Endothelial cell of umbilical vein (primary cell): ENCODE data around the gene SORCS2. TPM values are rescaled to one million over a fixed set of nuclear protein-coding genes. Genes with fewer than 3 reads are reported as not detected.

Experiments used
- BruUV-seq: library from RNA; stranded (reverse); fragments of 400-500 nt; replicated peaks from 2 replicates; lab custom pipeline; 2021; lab: Mats Ljungman, UMichigan
- CTCF ChIA-PET: fragments of 300-600, 350-600 bp; sonication (Branson Sonifier 250); formaldehyde crosslinking; loops from one replicate; lab custom pipeline; 2021; ENCODE audit warnings: antibody characterized with exemption, inconsistent platforms; lab: Charles Lee
- POLR2A ChIA-PET: fragments of 300-600, 350-600 bp; sonication (Branson Sonifier 250); formaldehyde crosslinking; loops from one replicate; lab custom pipeline; 2021; ENCODE audit warnings: antibody characterized with exemption, inconsistent platforms; lab: Charles Lee
- DNase-seq: peaks from one replicate; pipeline ENCODE4 v3.0.0-alpha.2; 2011; ENCODE audit warnings: low read depth, low spot score
- FAIRE-seq: peaks from 2 replicates; lab custom pipeline; 2011; peaks lifted over from hg19 to GRCh38; lab: Jason Lieb, UNC
- H2AFZ ChIP-seq: 2 replicates; pipeline ENCODE4 v1.6.0; 2012; ENCODE audit warnings: low read depth, low read length, control low read depth, inconsistent platforms
- H3K27ac ChIP-seq: 2 replicates; pipeline ENCODE4 v1.5.1; 2011; ENCODE audit warnings: low read depth, mild to moderate bottlenecking, control low read depth, low read length, moderate library complexity; ENCODE audit not compliant: insufficient read depth
- H3K27me3 ChIP-seq, 2 experiments: 2 replicates each; pipeline versions ENCODE4 v1.6.0 to v1.6.1; 2011; ENCODE audit warnings: low read length in 2 of 2, mixed read lengths in 1 of 2; ENCODE audit not compliant: control insufficient read depth in 2 of 2, insufficient read depth in 2 of 2
- H3K36me3 ChIP-seq, 2 experiments: 2 replicates in 1 of 2; 3 replicates in 1 of 2; pipeline ENCODE4 v1.5.1; 2011; ENCODE audit warnings: low read length in 2 of 2, mild to moderate bottlenecking in 1 of 2, moderate library complexity in 1 of 2; ENCODE audit not compliant: control insufficient read depth in 2 of 2, insufficient read depth in 2 of 2; ENCODE audit errors: extremely low read depth in 1 of 2
- H3K4me1 ChIP-seq: 3 replicates; pipeline ENCODE4 v1.5.1; 2011; ENCODE audit warnings: mild to moderate bottlenecking, low read length; ENCODE audit not compliant: control insufficient read depth, insufficient read depth; ENCODE audit errors: extremely low read depth
- H3K4me2 ChIP-seq: 2 replicates; pipeline ENCODE4 v1.6.1; 2011; ENCODE audit warnings: low read length, control low read depth, mixed read lengths; ENCODE audit not compliant: insufficient read depth
- H3K4me3 ChIP-seq, 3 experiments: fragments of 200-600 bp in 1 of 3; sonication (generic), shearing (Covaris generic) in 1 of 3; replicated peaks in 1 of 3; 2 replicates each; pipeline ENCODE4 v1.5.1; 2011 to 2016; ENCODE audit warnings: control low read depth in 3 of 3, low read length in 3 of 3, mild to moderate bottlenecking in 2 of 3, inconsistent platforms in 1 of 3, low read depth in 1 of 3, moderate library complexity in 1 of 3; ENCODE audit not compliant: insufficient read depth in 1 of 3
- H3K79me2 ChIP-seq: 2 replicates; pipeline ENCODE4 v1.6.0; 2012; ENCODE audit warnings: low read length, inconsistent platforms; ENCODE audit not compliant: control insufficient read depth, insufficient read depth
- H3K9ac ChIP-seq: replicated peaks from 2 replicates; pipeline ENCODE3; 2011; ENCODE audit warnings: low read length, control low read depth; ENCODE audit not compliant: insufficient read depth; ENCODE audit errors: extremely low read depth
- H3K9me1 ChIP-seq: replicated peaks from 3 replicates; pipeline ENCODE4 v1.6.0; 2011; ENCODE audit warnings: mild to moderate bottlenecking, low read length; ENCODE audit not compliant: control insufficient read depth, insufficient read depth; ENCODE audit errors: extremely low read depth
- H3K9me3 ChIP-seq: replicated peaks from 2 replicates; pipeline ENCODE4 v1.5.1; 2012; ENCODE audit warnings: low read length, inconsistent platforms; ENCODE audit not compliant: control insufficient read depth, insufficient read depth
- H4K20me1 ChIP-seq: replicated peaks from 2 replicates; pipeline ENCODE3; 2011; ENCODE audit warnings: mild to moderate bottlenecking, low read length; ENCODE audit not compliant: control insufficient read depth, insufficient read depth; ENCODE audit errors: extremely low read depth
- EZH2 ChIP-seq: IDR thresholded peaks from 2 replicates; pipeline ENCODE4 v1.6.1; 2012; ENCODE audit warnings: borderline replicate concordance, low read depth, mild to moderate bottlenecking, moderate library complexity, low read length, inconsistent platforms; ENCODE audit not compliant: severe bottlenecking
- FOS ChIP-seq: IDR thresholded peaks from 2 replicates; pipeline ENCODE4 v1.6.1; 2011; ENCODE audit warnings: mild to moderate bottlenecking, low read length, moderate library complexity, borderline replicate concordance; ENCODE audit not compliant: insufficient read depth
- GATA2 ChIP-seq: IDR thresholded peaks from 2 replicates; pipeline ENCODE4 v1.7.0; 2011; ENCODE audit warnings: low read depth, mild to moderate bottlenecking, moderate library complexity, mixed read lengths, low read length; ENCODE audit not compliant: insufficient read length, insufficient read depth
- JUN ChIP-seq: IDR thresholded peaks from 2 replicates; pipeline ENCODE4 v1.6.1; 2011; ENCODE audit warnings: borderline replicate concordance, low read depth; ENCODE audit not compliant: insufficient read length, insufficient read depth
- MAX ChIP-seq: IDR thresholded peaks from 2 replicates; pipeline ENCODE4 v1.6.1; 2011; ENCODE audit not compliant: insufficient read depth, insufficient read length
- MYC ChIP-seq: IDR thresholded peaks from one replicate; pipeline ENCODE4 v1.6.1; 2011; ENCODE audit warnings: mild to moderate bottlenecking, low read depth, low read length
- POLR2A ChIP-seq: IDR thresholded peaks from 2 replicates; pipeline ENCODE4 v1.6.1; 2012; ENCODE audit warnings: low read depth, mild to moderate bottlenecking, control low read depth, low read length
- POLR2AphosphoS5 ChIP-seq: IDR thresholded peaks from 2 replicates; pipeline ENCODE4 v1.6.1; 2012; ENCODE audit warnings: low read depth, mild to moderate bottlenecking, control low read depth, low read length, moderate library complexity; ENCODE audit not compliant: insufficient read depth
- dilution Hi-C: fragments of 300-500 bp; cut with MboI; formaldehyde crosslinking; loops from one replicate; pipeline ENCODE4 v1.15.0; 2019; ENCODE audit warnings: low sequenced_read_pairs; ENCODE audit not compliant: extremely low pct_ligation_motif_present
- intact Hi-C: fragments of 100-400 bp; cut with micrococcal nuclease; formaldehyde crosslinking; loops from one replicate; pipeline ENCODE4 v1.10.0; 2022
- polyA plus RNA-seq, 4 experiments: library from polyadenylated mRNA; depleted of rRNA in 3 of 4; stranded (reverse) in 3 of 4; unstranded in 1 of 4; fragments of >200 nt; gene quantifications; 2 replicates each; pipeline versions ENCODE4 v1.2.1 to v1.2.3, GENCODE V29; 2011 to 2012; ENCODE audit warnings: missing spikeins in 1 of 4
- total RNA-seq: library from RNA; stranded (reverse); gene quantifications from 2 replicates; pipeline ENCODE4 v1.2.3, GENCODE V29; 2021
- TF ChIP-seq, protein P1 (sequence below), 2 donors: IDR thresholded peaks; 1 replicate in 1 of 2; 2 replicates in 1 of 2; pipeline ENCODE4 v1.5.1; 2011; ENCODE audit warnings: low read length in 2 of 2, mild to moderate bottlenecking in 2 of 2, moderate library complexity in 2 of 2, control low read depth in 1 of 2, inconsistent platforms in 1 of 2, low read depth in 1 of 2; ENCODE audit not compliant: insufficient read depth in 1 of 2; ENCODE audit errors: extremely low read depth in 1 of 2

SORCS2 gene
- total and polyA plus RNA-seq, 2 donors (not counting 3 experiments of a cell fraction or from before 2014, with no cell fraction given), result not detected

DNA sequence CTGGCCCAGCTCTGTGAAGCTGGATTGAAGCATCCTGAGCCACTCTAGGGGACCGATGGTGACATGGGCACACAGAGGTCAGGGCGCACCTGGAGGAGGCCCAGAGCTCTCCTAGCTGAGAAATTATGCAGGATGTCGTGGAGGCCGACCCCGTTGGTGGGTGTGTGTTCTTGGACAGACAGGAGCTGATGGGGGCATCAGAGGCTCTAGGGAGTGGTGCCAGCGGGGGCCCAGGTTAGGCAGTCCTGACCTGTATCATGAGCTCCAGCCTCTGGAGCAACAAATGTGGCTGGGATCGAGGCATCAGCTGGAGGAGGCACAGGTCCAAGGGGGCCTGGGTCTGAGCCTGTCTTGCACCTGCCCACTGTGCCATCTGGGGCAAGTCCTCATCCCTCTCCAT, 367.0 kb downstream of the SORCS2 start:
- CTCF ChIA-PET, result no interaction called here

More for the DNA sequence above, 367.0 kb downstream of the SORCS2 start:
- dilution Hi-C loops (no loop called here), intact Hi-C loops (no loop called here)
- no peaks in the 10 kb centered on the region for H3K27me3 ChIP-seq
- DNase-seq, result no peak
- H3K4me1 ChIP-seq, result no peaks in the 10 kb centered on the region
- H3K79me2 ChIP-seq, result no peaks in the 10 kb centered on the region
- H3K4me2 ChIP-seq, result no peak overlapping the region
- H3K9ac ChIP-seq, result no peak overlapping the region
- POLR2A ChIA-PET, result no interaction called here
- H3K4me3 ChIP-seq, result no peak overlapping the region
- H2AFZ ChIP-seq, result no peak overlapping the region
- H4K20me1 ChIP-seq, result no peaks in the 10 kb centered on the region
- H3K9me3 ChIP-seq, result no peaks in the 10 kb centered on the region
- BruUV-seq, result no TSS peak
- H3K27ac ChIP-seq, result no peak overlapping the region
- H3K9me1 ChIP-seq, result no peaks in the 10 kb centered on the region
- FAIRE-seq, result no peak
- no peak for TF ChIP-seq MYC
- TF ChIP-seq GATA2, result no peak
- TF ChIP-seq POLR2AphosphoS5, result no peak
- TF ChIP-seq JUN, result no peak
- no peak for TF ChIP-seq EZH2
- TF ChIP-seq, protein P1, sequence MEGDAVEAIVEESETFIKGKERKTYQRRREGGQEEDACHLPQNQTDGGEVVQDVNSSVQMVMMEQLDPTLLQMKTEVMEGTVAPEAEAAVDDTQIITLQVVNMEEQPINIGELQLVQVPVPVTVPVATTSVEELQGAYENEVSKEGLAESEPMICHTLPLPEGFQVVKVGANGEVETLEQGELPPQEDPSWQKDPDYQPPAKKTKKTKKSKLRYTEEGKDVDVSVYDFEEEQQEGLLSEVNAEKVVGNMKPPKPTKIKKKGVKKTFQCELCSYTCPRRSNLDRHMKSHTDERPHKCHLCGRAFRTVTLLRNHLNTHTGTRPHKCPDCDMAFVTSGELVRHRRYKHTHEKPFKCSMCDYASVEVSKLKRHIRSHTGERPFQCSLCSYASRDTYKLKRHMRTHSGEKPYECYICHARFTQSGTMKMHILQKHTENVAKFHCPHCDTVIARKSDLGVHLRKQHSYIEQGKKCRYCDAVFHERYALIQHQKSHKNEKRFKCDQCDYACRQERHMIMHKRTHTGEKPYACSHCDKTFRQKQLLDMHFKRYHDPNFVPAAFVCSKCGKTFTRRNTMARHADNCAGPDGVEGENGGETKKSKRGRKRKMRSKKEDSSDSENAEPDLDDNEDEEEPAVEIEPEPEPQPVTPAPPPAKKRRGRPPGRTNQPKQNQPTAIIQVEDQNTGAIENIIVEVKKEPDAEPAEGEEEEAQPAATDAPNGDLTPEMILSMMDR (IDR thresholded peaks at IDR 0.05; ENCODE audit: extremely low read depth in 1 of 2, insufficient read depth in 1 of 2, low read depth in 1 of 2, low read length in 2 of 2), result no peak
- TF ChIP-seq POLR2A, result no peak
- no peak for TF ChIP-seq FOS
- no peak for TF ChIP-seq MAX
- H3K36me3 ChIP-seq, result no peaks in the 10 kb centered on the region
